ENCODE data around the gene LRP4.

The LRP4 gene

DNA sequence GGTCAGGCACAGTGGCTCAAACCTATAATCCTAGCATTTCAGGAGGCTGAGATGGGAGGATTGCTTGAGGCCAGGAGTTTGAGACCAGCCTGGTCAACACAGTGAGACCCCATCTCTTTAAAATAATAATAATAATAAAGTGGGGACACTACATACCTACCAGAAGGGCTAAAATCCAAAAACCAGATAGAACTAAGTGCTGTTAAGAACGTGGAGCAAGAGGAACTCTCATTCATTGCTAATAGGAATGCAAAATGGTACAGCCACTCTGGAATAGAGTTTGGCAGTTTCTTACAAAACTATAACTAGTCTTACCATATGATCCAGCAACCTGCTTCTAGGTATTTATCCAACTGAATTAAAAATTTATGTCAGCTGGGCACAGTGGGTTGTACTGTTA is 81.9 kb downstream of the LRP4 start:
- Histone ChIP-seq H3K9me3 (ENCODE audit: control insufficient read depth, insufficient read depth, low read length) (no peaks in the 10 kb centered on the region), H3K36me3 (ENCODE audit: insufficient read depth, low read length) (no peaks in the 10 kb centered on the region), H3K9ac (ENCODE audit: low read depth, low read length) (no peak overlapping the region), H3K4me1 (ENCODE audit: insufficient read depth, low read length) (peaks cover 20% of the 10 kb centered on the region)

DNA sequence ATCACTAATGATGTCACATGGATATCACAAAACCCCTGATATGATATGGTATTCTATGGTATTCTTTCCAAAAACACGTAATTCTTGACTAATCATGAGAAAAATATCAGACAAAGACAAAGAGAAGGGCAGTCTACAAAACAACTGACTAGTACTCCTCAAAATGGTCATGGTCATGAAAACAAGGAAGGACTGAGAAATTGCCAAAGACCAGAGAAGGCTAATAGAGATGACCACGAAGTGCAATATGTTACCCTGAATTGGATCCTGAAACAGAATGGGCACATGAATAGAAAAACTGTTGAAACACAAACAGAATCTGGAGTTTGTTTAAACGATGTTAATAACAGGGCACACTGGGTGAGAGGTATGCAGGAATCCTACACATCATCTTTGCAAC is 82.5 kb downstream of the LRP4 start:
- H3K36me3 ChIP-seq (ENCODE audit: insufficient read depth, low read length): no peaks in the 10 kb centered on the region
- H3K9me3 ChIP-seq (ENCODE audit: control insufficient read depth, insufficient read depth, low read length): no peaks in the 10 kb centered on the region
- H3K9ac ChIP-seq (ENCODE audit: low read depth, low read length): no peak overlapping the region
- H3K4me1 ChIP-seq (ENCODE audit: insufficient read depth, low read length): peaks cover 20% of the 10 kb centered on the region

DNA sequence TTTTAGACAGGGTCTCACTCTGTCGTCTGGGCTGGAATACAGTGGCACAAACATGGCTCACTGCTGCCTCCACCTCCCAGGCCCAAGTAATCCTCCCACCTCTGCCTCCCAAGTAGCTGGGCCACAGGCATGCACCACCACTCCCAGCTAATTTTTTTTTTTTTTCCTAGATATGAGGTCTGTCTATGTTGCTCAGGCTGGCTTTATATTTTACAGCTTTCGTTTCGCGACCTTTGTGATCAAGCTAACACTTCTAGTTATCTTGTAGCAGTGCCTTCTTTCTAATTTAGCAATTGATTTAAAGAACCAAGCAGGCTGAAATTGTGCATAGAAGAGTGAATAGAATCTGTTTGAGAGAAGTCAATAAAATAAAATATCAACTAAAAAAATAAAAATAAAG is 83.5 kb downstream of the LRP4 start:
- H3K9ac ChIP-seq (ENCODE audit: low read depth, low read length): no peak overlapping the region

DNA sequence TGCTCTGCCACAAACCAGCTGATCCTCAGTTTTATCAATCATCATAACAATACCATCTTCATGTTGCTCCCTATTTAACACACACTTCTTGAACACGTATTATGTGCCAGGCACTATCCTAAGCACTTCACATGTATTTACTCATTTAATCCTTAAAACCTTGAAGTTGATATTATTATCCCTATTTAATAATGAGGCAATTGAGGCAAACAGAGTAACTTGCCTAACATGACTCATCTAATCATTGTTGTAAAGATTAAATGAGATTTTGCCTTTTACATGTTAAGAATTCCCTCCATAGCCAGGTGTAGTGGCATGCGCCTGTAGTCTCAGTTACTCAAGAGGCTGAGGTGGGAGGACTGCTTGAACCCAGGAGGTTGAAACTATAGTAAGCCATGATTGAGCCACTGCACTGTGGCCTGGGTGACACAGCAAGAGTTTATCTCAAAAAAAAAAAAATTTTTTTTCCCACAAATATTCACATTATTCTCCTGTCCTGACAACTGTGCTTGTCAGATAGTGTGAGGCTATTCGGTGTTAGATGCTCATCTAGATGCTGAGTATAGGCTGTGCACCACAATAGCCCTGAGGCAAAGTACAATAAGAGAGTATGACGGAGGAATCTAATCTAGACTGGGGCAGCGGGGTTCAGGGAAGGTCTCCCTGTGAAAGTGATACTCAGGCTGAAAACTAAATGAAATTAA is 85.7 kb downstream of the LRP4 start:
- Histone ChIP-seq H3K4me1 (ENCODE audit: insufficient read depth, low read length) (peaks cover 14% of the 10 kb centered on the region), H3K9me3 (ENCODE audit: control insufficient read depth, insufficient read depth, low read length) (no peaks in the 10 kb centered on the region), H3K9ac (ENCODE audit: low read depth, low read length) (no peak overlapping the region), H3K36me3 (ENCODE audit: insufficient read depth, low read length) (no peaks in the 10 kb centered on the region)

More for the DNA sequence above, 83.5 kb downstream of the LRP4 start:
- H3K9me3 ChIP-seq (ENCODE audit: control insufficient read depth, insufficient read depth, low read length): no peaks in the 10 kb centered on the region
- H3K4me1 ChIP-seq (ENCODE audit: insufficient read depth, low read length): peaks cover 19% of the 10 kb centered on the region
- no peaks in the 10 kb centered on the region for H3K36me3 ChIP-seq (ENCODE audit: insufficient read depth, low read length)

DNA sequence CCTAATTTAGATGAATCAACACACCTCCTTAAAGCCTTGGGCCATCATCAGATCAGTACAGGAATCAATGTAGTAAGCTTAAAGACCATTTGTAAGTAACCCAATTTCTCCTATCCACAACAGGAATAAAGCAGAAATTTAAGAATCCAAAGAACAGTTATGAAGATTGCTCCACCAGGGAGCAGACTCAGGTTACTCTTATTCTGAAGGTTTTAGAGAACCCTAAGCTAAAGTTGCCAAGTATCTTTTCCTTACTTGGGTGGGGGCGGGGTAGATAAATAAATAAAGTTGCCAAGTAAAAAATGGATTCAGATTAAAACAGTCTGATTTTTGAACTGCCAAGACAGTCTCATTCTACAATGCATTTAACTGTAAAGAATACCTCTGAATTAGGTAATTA is 90.4 kb downstream of the LRP4 start:
- Histone ChIP-seq H3K9me3 (ENCODE audit: control insufficient read depth, insufficient read depth, low read length) (no peaks in the 10 kb centered on the region), H3K36me3 (ENCODE audit: insufficient read depth, low read length) (no peaks in the 10 kb centered on the region)

DNA sequence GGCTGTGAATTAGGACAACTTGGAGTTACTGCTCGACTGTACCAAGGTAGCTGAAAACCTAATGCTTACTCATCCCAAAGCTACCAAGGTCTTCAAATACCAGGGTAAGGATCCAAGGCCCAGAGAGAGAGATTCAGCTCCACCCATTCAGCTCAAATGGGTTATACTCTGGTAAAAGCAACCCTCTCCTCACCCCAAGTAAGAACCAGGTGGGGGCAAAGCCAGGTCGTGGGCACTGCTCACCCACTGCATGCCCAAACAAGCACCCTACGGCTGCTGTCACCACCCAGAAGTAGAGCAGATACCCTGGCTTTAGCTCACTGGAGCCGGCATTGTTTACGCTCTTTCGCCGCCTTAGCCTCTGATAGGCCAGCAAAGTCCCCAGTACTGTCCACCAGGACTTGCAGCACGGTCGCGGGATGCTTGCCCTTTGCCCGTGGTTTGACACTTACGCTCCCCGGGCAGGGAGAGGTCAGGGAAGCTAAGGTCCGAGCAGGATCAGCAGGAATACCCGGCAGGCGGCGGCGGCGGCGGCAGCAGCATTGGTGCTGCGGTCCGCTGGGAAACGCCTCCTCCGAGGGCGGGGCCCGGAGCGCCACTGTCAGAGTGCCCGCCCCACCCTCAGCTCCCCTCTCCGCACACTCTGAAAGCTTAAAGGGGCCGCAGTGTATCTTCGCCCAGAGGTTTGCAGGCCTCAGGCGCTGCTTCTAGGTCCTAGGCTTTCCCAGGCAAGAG is 91.9 kb downstream of the LRP4 start:
- no peaks in the 10 kb centered on the region for H3K36me3 ChIP-seq (ENCODE audit: insufficient read depth, low read length)
- H3K9ac ChIP-seq (ENCODE audit: low read depth, low read length): peak overlapping the region; percentile 51; the same call in 1 of the 2 replicates
- H3K9me3 ChIP-seq (ENCODE audit: control insufficient read depth, insufficient read depth, low read length): no peaks in the 10 kb centered on the region
- H3K4me1 ChIP-seq (ENCODE audit: insufficient read depth, low read length): peaks cover 5% of the 10 kb centered on the region; the same call in 1 of the 2 replicates

More for the DNA sequence above, 90.4 kb downstream of the LRP4 start:
- Histone ChIP-seq H3K4me1 (ENCODE audit: insufficient read depth, low read length) (peaks cover 7% of the 10 kb centered on the region; the same call in 1 of the 2 replicates), H3K9ac (ENCODE audit: low read depth, low read length) (no peak overlapping the region)

DNA sequence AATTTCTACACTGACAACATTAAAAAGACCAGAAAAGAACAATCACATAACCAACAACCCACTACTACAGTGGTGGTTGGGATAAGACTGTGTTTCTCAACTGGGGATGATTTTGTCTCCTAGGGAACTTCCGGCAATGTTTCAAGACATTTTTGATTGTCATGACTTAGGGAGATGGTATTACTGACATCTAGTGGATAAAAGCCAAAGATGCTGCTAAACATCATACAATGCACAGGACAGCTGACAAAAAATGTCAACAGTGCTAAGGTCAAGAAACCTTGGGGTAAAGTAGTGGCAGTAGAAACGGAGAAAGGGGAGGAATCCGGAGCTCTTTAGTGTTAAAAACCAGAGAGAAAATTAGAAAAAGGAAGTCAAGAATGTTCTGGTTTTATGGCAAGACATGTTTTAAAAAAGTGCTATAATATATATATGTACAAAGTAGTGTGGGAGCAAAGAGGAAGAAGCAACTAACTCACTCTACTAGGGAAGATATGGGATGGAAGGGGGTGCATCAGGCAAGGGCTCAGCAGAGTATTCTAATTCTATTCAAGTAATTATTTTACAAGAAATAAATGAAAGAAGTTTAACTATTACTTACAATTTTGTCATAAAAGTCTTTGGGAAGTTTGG is 109.4 kb downstream of the LRP4 start:
- H3K9me3 ChIP-seq (ENCODE audit: control insufficient read depth, insufficient read depth, low read length): no peaks in the 10 kb centered on the region
- no peaks in the 10 kb centered on the region for H3K4me1 ChIP-seq (ENCODE audit: insufficient read depth, low read length)
- peaks cover 8% of the 10 kb centered on the region; the same call in 1 of the 2 replicates for H3K36me3 ChIP-seq (ENCODE audit: insufficient read depth, low read length)
- H3K9ac ChIP-seq (ENCODE audit: low read depth, low read length): no peak overlapping the region

Measured in ES-I3 (cell line).